PC-9 (cell line): ENCODE measurements around the gene CDH12. TPM values are rescaled to one million over a fixed set of nuclear protein-coding genes. Genes with fewer than 3 reads are reported as not detected.

Source experiments
- BruUV-seq: library from RNA; stranded (reverse); fragments of 400-500 nt; replicated peaks from 2 replicates; lab custom pipeline; 2021; lab: Mats Ljungman, UMichigan
- CTCF ChIA-PET: fragments of 300-600 bp; sonication (Branson Sonifier 250); formaldehyde crosslinking; loops from one replicate; lab custom pipeline; 2022; ENCODE audit warnings: antibody characterized with exemption; lab: Charles Lee
- POLR2A ChIA-PET: fragments of 300-600 bp; sonication (Branson Sonifier 250); formaldehyde crosslinking; loops from one replicate; lab custom pipeline; 2022; ENCODE audit warnings: antibody characterized with exemption; ENCODE audit not compliant: unreplicated experiment; lab: Charles Lee
- DNase-seq, 2 experiments: peaks; one replicate each; pipeline versions ENCODE4 v3.0.0 to v3.0.0-alpha.2; 2015 to 2022; ENCODE audit warnings: mixed read lengths in 1 of 2
- H2AFZ ChIP-seq: fragments of 200-600 bp; sonication (generic); 2 replicates; pipeline ENCODE4 v1.8.1; 2017; ENCODE audit warnings: antibody characterized with exemption
- H3F3A ChIP-seq: fragments of 200-600 bp; sonication (generic); 2 replicates; pipeline ENCODE4 v1.8.1; 2017; ENCODE audit warnings: antibody characterized with exemption, mild to moderate bottlenecking, low read depth; ENCODE audit not compliant: insufficient read depth
- H3K27ac ChIP-seq: fragments of 200-600 bp; sonication (generic); 2 replicates; pipeline ENCODE4 v1.6.1; 2016; ENCODE audit warnings: mixed run types
- H3K27me3 ChIP-seq: fragments of 200-600 bp; sonication (generic); 2 replicates; pipeline ENCODE4 v1.6.1; 2016; ENCODE audit warnings: low read depth, mixed run types; ENCODE audit not compliant: insufficient read depth
- H3K36me3 ChIP-seq: fragments of 200-600 bp; sonication (generic); 2 replicates; pipeline ENCODE4 v1.6.1; 2016; ENCODE audit warnings: low read depth, mixed run types
- H3K4me1 ChIP-seq: fragments of 200-600 bp; sonication (generic); replicated peaks from 2 replicates; pipeline ENCODE4 v1.6.1; 2016; ENCODE audit warnings: mixed run types; ENCODE audit not compliant: insufficient read depth
- H3K4me2 ChIP-seq: fragments of 200-600 bp; sonication (generic); 2 replicates; pipeline ENCODE4 v1.6.1; 2017; ENCODE audit warnings: mixed run types
- H3K4me3 ChIP-seq: fragments of 200-600 bp; sonication (generic); 2 replicates; pipeline ENCODE4 v1.6.1; 2016; ENCODE audit warnings: mixed run types
- H3K79me2 ChIP-seq: fragments of 200-600 bp; sonication (generic); 2 replicates; pipeline ENCODE4 v1.6.1; 2017; ENCODE audit warnings: low read depth, mixed run types
- H3K9me2 ChIP-seq: fragments of 200-600 bp; sonication (generic); 2 replicates; pipeline ENCODE4 v1.8.1; 2017; ENCODE audit warnings: mild to moderate bottlenecking; ENCODE audit not compliant: insufficient read depth
- H3K9me3 ChIP-seq: fragments of 200-600 bp; sonication (generic); 2 replicates; pipeline ENCODE4 v1.8.1; 2016; ENCODE audit warnings: low read depth; ENCODE audit not compliant: insufficient read depth
- H4K20me1 ChIP-seq: fragments of 200-600 bp; sonication (generic); 2 replicates; pipeline ENCODE4 v1.8.1; 2017; ENCODE audit not compliant: insufficient read depth
- EZH2 ChIP-seq: fragments of 200-600 bp; sonication (generic); IDR thresholded peaks from 2 replicates; pipeline ENCODE4 v1.8.0; 2017; ENCODE audit warnings: antibody characterized with exemption, low read depth
- intact Hi-C: fragments of 100-400 bp; cut with micrococcal nuclease; formaldehyde crosslinking; loops from one replicate; pipeline ENCODE4 v1.10.0; 2022; ENCODE audit not compliant: unreplicated experiment
- total RNA-seq: library from RNA; stranded (reverse); gene quantifications from 2 replicates; pipeline ENCODE4 v1.2.3, GENCODE V29; 2021
- TF ChIP-seq, protein P1 (sequence below): fragments of 200-600 bp; sonication (generic); conservative IDR thresholded peaks from 2 replicates; pipeline ENCODE4 v1.6.1; 2017; ENCODE audit warnings: mixed run types, antibody characterized with exemption, mild to moderate bottlenecking, moderate library complexity

CDH12 gene
- total RNA-seq, 1 experiment from 2014 or later: not detected

DNA sequence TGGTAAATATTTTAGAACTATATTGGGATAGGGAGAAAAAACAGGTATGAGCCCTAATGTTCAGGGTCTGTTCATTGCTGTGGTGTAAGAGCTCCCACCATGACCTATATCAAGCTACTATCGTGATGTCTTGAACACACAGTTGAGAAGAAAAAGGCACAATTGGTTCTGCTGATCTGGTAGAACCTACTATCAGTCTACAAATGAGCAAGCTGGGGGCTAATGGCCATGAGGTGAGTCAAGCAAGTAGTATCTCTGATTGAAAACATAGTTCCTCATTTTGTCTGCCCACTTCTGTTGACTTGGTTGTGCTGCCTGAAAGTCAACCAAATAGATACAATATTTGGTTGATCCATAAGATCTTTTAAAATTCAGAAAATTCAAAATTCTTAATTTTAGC lies 1026.3 kb downstream of the CDH12 start:
- H3F3A ChIP-seq: no peaks in the 10 kb centered on the region
- POLR2A ChIA-PET: no interaction called here
- intact Hi-C loops: no loop called here
- no TSS peak for BruUV-seq
- no peaks in the 10 kb centered on the region for H3K9me3 ChIP-seq
- no peaks in the 10 kb centered on the region for H3K79me2 ChIP-seq
- CTCF ChIA-PET: no interaction called here
- no peaks in the 10 kb centered on the region for H3K36me3 ChIP-seq
- DNase-seq: no peak
- H4K20me1 ChIP-seq: no peaks in the 10 kb centered on the region
- no peaks in the 10 kb centered on the region for H3K27me3 ChIP-seq
- H2AFZ ChIP-seq: no peak overlapping the region
- no peak overlapping the region for H3K4me2 ChIP-seq
- TF ChIP-seq EZH2: no peak
- no peak overlapping the region for H3K27ac ChIP-seq
- H3K9me2 ChIP-seq: no peaks in the 10 kb centered on the region
- no peaks in the 10 kb centered on the region for H3K4me1 ChIP-seq
- H3K4me3 ChIP-seq: no peak overlapping the region

DNA sequence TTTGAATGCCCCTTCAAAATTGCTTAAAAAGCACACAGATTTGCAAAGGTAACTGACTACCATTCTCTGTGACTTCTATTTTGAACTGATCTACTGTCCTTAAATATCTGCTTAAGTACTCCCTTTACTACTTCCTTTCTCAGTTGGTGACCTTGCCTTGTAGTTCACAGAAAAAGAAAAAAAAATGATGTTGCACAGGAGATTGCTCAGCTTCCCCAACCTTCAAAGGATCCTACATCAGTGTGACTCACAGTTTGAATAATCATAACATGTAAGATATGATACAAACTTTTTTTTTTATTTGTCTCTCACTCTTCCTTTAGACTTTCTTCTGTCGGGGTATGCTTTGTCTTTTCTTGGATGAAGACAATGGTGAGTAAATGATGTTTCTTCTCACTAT lies 1029.6 kb downstream of the CDH12 start:
- Histone ChIP-seq H3F3A (no peaks in the 10 kb centered on the region), H3K4me2 (no peak overlapping the region), H3K4me1 (no peaks in the 10 kb centered on the region), H3K4me3 (no peak overlapping the region), H3K79me2 (no peaks in the 10 kb centered on the region), H3K27ac (no peak overlapping the region), H3K36me3 (no peaks in the 10 kb centered on the region), H3K9me3 (no peaks in the 10 kb centered on the region), H4K20me1 (no peaks in the 10 kb centered on the region), H3K9me2 (no peaks in the 10 kb centered on the region), H3K27me3 (no peaks in the 10 kb centered on the region), H2AFZ (no peak overlapping the region)
- BruUV-seq: no TSS peak
- DNase-seq: no peak
- TF ChIP-seq, protein P1, sequence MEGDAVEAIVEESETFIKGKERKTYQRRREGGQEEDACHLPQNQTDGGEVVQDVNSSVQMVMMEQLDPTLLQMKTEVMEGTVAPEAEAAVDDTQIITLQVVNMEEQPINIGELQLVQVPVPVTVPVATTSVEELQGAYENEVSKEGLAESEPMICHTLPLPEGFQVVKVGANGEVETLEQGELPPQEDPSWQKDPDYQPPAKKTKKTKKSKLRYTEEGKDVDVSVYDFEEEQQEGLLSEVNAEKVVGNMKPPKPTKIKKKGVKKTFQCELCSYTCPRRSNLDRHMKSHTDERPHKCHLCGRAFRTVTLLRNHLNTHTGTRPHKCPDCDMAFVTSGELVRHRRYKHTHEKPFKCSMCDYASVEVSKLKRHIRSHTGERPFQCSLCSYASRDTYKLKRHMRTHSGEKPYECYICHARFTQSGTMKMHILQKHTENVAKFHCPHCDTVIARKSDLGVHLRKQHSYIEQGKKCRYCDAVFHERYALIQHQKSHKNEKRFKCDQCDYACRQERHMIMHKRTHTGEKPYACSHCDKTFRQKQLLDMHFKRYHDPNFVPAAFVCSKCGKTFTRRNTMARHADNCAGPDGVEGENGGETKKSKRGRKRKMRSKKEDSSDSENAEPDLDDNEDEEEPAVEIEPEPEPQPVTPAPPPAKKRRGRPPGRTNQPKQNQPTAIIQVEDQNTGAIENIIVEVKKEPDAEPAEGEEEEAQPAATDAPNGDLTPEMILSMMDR: no peak
- TF ChIP-seq EZH2: no peak
- POLR2A ChIA-PET: no interaction called here
- intact Hi-C loops: no loop called here
- CTCF ChIA-PET: no interaction called here

DNA sequence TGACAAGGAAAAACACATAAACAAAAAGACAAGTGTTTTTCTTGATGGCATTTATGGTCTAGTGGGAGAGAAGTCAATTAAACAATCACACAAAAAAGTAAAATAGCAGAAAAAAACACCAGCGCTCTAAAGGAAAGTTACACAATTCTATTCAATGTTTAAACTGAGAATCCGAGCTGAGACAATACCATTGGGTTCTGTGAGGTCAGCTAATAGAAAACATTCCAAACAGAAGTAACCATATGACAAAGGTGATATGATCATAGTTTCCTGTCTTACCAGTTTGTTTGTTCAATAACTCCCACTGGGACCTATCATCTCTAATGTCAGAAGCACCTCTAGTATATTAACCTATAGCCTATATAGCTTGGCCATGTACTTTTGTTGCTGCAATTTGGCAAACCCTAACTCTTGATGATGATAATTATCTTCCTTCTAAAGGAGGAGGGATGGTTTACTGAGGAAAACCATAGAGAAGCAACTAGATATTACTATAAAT lies 1030.0 kb downstream of the CDH12 start:
- no peaks in the 10 kb centered on the region for H3K79me2 ChIP-seq
- H3K27me3 ChIP-seq: no peaks in the 10 kb centered on the region
- no TSS peak for BruUV-seq
- H2AFZ ChIP-seq: no peak overlapping the region
- H3K4me1 ChIP-seq: no peaks in the 10 kb centered on the region
- H3K36me3 ChIP-seq: no peaks in the 10 kb centered on the region
- H3K4me2 ChIP-seq: no peak overlapping the region
- intact Hi-C loops: no loop called here
- no peaks in the 10 kb centered on the region for H3K9me3 ChIP-seq
- ChIA-PET CTCF (no interaction called here), POLR2A (interaction anchor here (0.6 kb wide), 1 partner anchor 60 kb away, joined by 3 read pairs; no protein-coding TSS in a partner anchor)
- no peak overlapping the region for H3K27ac ChIP-seq
- H3K9me2 ChIP-seq: no peaks in the 10 kb centered on the region
- DNase-seq: no peak
- no peaks in the 10 kb centered on the region for H4K20me1 ChIP-seq
- no peaks in the 10 kb centered on the region for H3F3A ChIP-seq
- TF ChIP-seq, protein P1: no peak
- TF ChIP-seq EZH2: no peak
- H3K4me3 ChIP-seq: no peak overlapping the region

DNA sequence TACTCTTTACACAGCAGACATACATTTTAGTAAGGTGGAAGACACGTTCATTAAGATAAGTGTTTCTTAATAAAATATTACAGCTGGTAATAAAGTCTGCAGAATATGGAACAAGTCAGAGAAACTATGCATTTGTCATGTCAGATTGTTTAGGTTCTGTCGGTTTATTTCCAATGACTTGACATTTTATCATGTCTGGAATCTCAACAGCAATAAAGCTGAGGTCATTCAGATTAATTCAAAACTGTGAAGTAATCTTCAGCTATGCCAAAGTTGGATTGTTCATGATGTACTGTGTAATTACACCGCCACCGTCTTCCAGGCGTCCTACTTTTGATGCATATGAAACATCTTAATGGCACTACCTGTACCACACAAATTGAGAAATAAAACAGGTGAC lies 1032.6 kb downstream of the CDH12 start:
- H3K4me3 ChIP-seq: no peak overlapping the region
- H3K9me2 ChIP-seq: no peaks in the 10 kb centered on the region
- no TSS peak for BruUV-seq
- H3K27ac ChIP-seq: no peak overlapping the region
- ChIA-PET CTCF (no interaction called here), POLR2A (no interaction called here)
- no peaks in the 10 kb centered on the region for H3K36me3 ChIP-seq
- no peaks in the 10 kb centered on the region for H4K20me1 ChIP-seq
- no peaks in the 10 kb centered on the region for H3K9me3 ChIP-seq
- no peak overlapping the region for H2AFZ ChIP-seq
- no peaks in the 10 kb centered on the region for H3K4me1 ChIP-seq
- no peaks in the 10 kb centered on the region for H3F3A ChIP-seq
- intact Hi-C loops: no loop called here
- no peak overlapping the region for H3K4me2 ChIP-seq
- no peaks in the 10 kb centered on the region for H3K79me2 ChIP-seq
- DNase-seq: no peak
- TF ChIP-seq EZH2: no peak
- TF ChIP-seq, protein P1: no peak
- no peaks in the 10 kb centered on the region for H3K27me3 ChIP-seq
